Right lung (tissue), 5 donors: ENCODE data around the gene COL20A1. TPM values are rescaled to one million over a fixed set of nuclear protein-coding genes. Genes with fewer than 3 reads are reported as not detected.

ENCODE experiments used
- DNase-seq, 2 donors: peaks; one replicate each; pipeline ENCODE4 v3.0.0-alpha.2; 2013
- polyA plus RNA-seq, 5 donors: library from polyadenylated mRNA; unstranded; fragments of 120-200 nt; gene quantifications; one replicate each; pipeline versions ENCODE4 v1.2.1 to v1.2.3, GENCODE V29; 2013; ENCODE audit warnings: inconsistent platforms in 1 of 5, low replicate concordance in 1 of 5; ENCODE audit not compliant: insufficient read length in 5 of 5, insufficient read depth in 1 of 5

COL20A1 gene
- polyA plus RNA-seq, 5 donors = 0.06 to 0.73 (median 0.31) TPM

DNA sequence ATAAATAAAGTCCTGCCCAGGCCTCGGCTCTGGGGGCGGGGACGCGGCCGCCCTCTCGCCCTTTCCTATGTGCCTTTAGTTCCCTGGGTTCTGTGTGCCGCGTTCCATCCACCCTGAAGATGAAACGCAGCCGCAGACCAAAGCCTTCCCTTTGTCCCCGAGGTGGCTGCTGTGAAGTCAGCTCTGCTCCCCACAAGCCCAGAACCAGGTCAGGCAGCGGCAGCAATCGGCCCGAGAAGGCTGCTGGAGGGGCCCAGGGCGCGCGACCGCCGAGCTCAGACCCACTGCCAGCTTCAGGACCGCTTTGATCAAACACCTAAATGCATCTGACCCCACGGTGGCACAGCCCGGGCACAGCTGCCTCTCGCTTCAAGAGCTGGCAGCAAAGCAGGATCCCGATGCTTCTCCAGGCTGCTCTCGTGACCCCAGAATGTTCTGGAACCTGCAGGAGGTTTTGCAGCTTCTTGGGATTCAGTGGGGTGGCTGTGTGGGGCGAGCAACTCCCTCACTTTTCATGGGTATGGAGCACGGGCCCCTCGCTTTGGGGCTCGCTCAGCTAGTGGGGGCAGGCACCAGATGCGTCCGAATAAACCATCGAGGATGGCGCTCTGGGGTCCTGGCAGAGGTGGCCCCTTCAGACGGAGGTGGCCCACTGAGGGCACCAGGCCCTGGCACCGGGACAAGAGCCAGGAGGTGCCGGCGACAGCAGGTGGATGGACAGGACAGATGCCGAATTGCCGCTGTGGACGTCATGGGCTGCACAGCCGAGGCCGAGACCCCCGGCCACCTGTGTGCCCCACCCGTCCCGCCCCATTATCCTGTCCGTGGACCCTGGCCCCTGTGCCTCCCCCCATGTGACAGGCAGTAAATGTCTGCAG, 55.2 kb downstream of the COL20A1 start:
- DNase-seq = no peak

DNA sequence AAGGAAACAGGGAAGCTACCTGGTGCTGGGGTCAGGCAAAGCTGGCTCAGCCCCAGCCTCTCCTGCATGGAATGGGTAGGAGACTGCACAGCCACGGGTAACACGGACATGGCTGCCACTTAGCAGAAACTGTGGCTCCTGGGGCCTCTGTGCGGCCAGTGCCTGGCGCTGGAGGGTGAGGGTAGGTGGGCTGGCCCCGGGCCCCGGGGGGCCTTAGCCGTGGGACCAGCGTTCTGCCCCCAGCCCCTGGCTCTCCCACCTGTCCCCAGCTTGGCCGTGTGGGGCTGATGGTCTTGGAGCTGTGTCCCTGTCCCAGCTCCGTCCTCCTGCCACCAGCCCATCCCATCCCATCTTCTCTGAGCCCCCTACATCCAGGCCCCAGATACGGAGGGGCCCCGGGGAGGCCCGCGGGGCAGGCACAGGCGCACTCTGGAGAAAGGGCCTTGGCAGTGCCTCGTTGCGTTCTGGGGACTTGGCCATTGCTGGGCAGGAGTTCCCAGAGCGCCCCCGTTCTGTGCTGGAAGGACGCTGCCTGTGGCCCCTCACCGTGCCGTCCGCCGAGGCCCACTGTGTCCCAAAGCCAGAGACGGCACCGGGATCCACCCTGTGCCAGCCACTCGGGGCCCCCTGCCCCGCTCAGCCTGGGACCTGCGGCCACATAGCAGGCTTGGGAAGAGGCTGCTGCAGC, 56.0 kb downstream of the COL20A1 start:
- DNase-seq = no peak

DNA sequence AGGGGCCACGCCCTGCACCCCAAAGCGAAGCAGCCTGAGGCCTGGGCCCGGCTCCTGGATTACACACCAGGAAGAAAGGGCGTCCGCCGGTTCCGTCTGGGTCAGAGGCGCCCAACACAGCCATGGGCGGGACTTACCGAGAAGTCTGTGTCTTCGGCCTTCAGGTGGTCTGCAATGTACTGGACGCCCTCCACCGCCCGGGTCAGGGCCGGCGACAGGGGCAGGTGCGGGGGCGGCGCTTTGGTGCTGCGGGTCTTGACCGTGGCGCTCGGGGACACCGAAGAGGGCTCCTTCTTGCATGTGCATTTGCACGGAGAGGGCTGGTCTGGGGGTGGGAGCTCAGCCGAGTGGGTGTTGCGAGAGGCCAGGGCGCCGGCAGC, 56.5 kb downstream of the COL20A1 start:
- no peak for DNase-seq

DNA sequence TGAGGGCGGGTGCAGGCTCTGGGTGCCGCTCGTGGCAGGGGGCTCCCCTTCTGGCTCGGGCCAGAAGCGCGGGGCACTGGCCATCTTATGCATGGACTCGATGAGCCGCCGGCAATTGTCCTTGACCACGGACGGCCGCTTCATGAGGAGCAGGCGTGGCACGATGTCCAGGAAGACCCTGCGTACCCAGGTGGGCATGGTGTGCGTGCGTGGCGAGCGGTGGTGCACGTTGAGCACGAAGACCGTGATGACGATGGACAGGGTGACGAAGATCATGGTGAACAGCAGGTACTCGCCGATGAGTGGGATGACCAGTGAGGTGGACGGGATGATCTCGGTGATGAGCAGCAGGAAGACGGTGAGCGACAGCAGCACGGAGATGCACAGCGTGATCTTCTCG, 57.2 kb downstream of the COL20A1 start:
- DNase-seq = no peak

DNA sequence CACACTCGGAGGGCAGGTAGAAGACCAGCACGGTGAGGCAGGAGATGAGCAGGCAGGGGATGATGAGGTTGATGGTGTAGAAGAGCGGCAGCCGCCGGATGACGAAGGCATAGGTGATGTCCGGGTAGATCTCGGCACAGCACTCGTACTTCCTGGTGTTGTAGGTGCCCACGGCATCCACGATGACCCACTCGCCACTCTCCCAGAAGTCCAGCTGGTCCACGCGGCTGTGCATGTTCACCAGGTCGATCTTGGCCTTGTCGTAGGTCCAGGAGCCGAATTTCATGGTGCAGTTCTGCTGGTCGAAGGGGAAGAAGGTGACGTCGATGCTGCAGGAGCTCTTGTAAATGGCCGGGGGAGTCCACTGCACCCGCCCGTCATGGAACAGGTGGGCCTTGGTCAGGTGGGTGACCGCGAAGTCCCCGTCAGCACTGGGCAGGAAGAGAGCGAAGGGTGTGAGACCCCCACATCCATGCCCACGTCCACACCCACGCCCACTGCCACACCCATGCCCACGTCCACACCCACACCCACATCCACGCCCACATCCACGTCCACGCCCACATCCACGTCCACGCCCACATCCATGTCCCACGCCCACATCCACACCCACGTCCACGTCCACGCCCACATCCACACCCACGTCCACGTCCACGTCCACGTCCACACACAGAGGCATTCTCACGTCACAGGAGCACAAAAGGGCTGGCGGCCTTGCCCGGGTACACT, 57.8 kb downstream of the COL20A1 start:
- DNase-seq = no peak

DNA sequence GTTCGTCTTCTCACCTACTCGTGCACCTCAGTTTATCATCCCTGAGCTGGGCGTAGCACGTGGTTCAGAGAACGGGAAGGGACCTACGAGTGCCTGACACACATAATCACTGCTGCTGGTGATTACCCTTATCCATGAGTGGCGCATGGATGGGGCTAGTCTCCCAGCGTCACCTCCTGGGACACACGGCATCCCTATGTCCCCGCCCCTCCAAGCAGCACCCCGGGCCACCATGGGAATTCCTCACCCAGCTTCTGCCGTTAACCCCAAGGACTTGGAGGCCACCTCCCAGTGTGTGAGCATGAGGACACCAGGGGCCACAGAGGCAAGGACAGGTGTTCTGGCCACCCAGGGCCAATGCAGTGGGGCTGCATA, 58.3 kb downstream of the COL20A1 start:
- no peak for DNase-seq

DNA sequence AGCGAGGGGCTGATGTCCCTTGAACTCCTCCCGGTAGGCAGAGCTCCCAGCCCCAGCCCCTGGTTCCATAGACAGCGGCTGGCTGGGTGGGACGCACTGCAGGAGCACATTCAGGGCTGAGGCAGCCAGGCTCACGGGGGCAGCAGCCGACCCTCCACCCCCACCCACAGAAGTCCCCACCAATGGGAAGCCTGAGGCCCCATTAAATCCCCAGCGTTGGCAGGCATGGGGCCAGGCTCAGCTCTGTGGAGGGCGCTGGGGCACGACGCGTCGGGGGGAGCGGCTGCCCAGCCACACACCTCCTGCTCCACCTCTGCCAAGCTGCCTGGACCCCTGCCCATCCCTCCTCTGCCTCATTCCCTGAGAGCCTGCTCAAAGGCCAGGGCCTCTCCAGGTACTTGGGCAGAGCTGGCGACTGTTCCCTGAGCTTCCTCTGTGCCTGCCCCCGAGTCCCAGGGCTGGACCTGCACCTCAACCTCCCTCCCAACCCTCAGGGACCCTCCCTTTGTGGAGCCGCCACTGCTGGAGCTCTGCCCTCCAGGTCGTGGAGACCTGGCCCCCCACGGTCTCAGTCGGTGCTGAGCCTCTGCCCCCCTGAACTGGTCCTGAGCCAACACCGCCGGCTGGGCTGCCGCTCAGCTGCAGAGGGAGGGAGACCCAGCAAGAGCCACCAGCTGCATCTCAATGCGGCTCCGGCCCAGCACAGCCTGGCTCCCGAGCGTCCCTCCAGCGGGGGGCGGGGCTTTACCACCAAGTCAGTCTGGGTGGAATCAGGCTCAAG, 59.0 kb downstream of the COL20A1 start:
- DNase-seq = peak; percentile 66 to 73

DNA sequence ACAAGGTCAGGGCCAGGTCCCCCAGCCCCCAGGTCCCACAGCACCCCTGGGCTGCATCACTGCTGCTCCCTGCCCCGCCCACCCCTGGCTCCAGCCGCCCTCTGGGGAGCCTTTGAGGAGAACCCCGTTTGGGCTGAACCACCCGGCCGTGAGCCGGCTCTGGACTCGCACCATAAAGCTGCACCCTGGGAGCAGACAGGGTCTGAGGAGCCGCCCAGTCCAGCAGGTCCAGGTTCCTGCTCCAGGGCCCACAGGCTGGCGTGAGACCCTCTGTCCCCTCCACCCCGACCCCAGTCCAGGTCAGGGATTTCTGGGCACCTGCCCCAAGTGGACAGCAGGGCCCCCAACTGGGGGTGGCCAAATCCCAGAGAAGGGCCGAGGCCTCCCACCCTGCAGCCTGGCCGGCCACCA, 59.8 kb downstream of the COL20A1 start:
- no peak for DNase-seq

DNA sequence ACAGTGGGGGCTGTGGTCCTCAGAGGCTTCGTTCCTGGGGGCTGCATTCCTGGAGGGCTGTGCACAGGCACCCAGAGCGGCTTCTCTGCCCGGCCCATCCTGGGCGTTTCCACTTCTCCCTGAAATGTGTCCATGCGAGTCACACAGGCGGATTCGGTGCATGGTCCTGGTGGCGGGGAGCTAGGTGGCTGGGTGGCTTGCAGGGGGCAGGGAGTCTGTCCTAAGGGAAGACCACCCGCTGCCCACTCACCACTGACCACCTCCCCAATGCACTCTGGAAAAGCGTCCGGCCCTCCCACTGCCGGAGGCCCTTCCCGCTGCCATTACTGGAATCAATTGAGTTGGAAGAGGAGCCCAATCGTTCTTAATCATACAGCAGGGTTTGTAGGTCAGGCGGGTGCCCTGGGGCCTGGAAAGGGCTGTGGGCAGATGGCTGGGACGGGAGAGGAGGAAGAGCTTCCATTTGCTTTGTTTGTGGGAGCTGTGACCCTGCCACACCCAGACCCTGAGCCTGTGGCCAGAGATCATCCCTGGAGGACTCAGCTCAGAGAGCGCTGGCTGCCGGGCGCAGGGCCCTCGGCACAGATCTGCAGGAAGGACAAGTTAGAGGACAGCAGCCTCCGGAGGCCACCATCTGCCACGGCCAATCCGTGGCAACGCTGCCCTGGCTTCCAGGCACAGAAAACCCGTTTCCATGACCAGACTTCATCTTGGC, 61.8 kb downstream of the COL20A1 start:
- DNase-seq = no peak

DNA sequence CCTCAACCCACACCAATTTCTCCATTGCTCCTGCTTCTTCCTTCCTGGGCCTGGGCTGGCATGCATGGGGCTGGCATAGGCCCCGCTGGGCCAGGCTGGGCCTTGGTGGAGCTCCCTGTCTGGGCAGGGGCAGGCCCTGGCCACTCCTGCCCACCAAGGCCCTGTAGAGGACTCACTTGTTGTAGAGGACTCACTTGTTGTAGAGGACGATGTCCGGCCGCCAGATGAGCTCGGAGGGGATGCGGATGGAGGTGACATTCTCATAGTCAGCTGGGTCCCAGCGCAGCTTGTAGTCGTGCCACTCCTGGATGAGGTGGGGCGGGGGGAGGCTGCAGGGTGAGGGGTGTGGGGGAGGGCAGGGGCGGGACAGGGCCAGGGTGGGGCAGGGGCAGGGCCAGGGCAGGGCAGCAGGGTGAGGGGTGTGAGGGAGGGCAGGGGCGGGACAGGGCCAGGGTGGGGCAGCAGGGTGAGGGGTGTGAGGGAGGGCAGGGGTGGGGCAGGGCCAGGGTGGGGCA, 62.9 kb downstream of the COL20A1 start:
- no peak for DNase-seq

DNA sequence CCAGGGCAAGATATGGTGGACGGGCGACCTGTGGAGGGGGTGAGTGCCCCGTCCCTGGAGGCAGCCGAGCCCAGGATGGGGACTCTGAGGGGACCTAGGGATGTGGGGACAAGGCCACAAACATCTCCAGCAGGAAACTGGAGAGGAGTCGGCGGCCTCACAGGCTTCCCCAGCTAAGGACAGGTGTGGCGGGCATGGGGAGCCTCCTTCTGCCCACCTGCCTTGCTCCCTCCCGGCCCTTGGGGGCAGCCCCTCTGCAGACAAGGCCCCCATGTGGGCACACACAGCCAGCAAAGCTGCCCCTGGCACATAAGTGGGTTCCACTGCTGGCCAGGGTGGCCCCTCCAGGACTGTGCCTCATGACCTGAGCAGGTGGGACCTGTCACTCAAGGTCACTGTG, 63.5 kb downstream of the COL20A1 start:
- DNase-seq = no peak

DNA sequence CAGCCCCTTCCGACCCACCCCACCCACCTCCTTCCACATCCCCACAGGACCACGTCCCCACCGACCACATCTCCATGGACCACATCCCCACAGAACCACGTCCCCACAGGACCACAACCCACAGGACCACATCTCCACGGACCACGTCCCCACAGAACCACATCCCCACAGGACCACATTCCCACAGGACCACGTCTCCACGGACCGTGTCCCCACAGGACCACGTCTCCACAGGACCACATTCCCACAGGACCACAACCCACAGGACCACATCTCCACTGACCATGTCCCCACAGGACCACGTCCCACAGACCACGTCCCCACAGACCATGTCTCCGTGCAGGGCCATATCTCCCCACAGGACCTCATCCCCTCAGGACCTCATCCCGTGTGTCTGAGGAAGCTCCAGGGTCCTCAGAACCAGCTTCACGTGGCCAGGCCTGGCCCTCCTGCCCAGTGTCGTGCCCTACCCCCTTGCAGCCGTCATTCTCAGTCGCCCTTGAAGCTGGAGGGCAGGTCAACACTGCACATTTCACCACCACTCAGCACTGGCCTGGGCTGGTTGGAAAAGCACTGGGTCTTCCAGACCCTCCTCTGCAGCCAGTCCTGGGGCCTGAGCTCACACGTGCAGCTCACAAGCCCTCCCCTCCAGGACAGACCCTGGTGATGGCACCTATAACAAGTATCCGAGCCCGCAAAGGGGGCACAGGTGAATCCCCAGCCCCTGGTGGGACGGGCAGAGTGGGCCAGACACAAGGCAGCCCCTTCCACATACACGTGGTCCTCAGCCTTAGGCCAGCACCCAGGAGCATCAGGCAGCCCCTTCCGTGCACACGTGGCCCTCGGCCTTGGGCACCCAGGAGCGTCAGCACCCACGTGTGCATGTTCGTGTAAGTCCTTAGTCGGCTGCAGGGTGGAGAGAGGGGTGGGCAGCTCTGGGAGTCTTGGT, 64.2 kb downstream of the COL20A1 start:
- DNase-seq = no peak

DNA sequence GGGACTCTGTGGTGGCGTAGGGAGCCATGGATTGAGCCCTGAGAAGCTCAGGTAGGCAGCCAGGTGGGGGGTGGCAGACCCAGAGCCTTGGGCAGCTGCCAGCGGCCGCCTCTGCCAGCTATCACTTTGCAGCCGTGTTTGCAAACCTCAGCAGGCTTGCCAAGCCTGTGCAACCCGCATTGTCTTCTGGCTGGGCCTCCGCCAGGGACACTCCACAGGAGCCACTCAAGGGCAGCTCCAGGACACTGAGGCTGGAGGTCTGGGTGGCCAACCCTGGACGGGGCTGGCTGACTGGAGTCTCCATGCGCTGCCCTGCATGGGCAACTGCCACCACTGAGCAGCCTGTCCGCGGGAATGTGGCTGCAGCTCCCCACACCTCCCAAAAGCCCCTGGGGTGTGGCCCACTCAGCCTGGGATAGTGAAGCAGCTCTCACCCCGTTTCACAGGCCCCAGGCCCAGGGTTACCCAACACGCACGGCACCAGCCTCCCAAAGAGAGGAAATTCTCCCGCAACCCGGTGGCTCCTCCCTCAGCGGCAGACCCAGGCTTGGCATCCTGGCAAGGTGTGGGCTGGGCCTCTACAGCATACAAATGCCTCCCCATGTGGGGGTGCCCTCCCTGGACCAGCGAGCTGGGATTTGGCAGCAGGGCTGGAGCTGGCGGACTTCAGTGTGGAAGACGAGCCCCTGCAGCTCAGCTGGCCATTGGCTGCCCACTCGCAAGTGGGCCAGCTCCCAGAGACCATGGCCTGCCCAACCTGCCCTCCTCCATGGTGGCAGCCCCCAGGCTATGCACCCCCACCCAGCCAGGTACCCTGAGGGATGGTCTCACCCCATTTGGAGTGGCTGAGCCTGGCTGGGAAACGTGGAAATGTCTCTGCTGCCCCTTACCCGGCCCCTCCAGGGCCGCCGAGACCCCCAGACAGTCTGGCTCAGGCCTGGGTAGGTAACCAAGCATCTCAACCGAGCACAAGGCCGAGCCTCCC, 65.2 kb downstream of the COL20A1 start:
- DNase-seq = no peak

DNA sequence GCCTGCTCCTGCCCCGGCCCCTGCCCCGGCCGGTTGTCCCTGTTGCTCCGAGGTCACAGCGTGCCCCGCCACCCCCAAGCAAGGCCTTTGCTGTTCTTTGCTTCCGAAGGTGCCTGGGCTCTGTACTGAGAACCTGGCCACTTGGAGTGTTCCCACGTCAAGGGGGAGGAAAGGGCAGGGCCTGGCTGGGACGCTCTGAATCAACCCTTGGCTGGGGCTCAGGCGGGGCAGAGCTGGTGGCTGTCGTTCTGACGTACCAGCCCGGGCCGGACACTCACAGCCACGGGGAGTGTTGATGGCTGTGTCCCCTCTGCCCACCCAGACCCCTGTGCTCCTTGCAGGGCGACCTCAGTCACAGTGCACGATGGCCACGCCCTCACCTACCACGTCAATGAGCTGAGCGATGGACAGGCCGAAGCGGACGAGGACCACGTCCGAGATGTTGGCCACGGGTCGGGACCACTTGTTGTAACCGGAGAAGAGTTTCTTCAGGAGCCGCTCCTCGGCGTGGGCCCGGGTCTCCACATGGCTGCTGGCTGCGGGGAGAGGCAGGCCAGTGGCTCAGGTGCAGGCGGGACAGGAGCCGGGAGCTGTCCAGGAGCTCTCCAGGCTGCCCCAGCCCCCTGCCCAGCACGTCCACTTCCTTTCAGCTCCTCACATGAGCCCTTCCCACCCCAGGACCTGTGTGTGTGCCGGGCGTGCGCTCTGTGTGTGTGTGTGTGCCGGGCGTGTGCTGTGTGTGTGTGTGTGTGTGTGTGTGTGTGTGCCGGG, 66.4 kb downstream of the COL20A1 start:
- no peak for DNase-seq

DNA sequence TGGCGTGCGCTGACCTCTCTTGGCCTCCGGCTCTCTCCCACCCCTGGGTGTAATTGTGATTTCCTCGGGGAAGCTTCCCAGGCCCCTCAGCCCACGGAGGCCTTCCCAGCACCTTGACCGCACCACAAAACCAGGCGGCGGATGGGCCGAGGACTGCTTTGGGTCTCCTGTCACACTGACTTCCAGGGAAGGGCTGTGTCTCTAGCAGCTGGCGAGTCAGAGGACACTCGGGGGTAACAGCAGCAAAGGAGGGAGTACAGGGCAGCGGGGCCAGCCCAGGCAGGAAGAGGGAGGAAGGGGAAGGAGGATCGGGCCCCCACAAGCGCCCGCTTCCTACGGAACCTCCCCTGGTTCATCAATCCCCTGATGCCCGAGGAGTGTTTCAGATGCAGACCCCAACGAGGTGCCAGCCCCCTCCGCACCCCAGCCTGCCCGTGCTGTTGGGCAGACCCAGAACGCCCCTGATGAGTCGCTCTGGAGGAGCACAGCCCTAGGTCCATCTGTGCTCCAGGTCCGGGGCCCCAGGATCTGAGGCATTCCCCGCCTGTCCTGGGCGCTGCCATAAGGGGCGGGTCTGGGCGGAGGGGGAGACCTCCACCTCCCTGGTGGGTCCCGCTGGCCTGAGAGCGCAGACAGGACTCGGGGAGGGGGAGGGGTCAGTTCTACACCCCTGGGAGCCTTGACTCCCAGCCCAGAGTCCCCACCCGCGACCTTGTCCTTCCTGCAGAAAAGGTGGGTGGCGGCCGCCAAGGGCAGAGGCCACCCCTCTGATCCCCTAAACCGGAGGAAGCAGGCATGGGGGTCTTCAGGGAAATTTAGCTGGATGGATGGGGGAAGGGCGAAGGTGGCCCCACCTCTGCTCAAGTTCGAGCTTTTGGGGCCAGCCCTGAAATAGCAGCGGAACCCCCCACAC, 67.2 kb downstream of the COL20A1 start:
- DNase-seq = no peak

DNA sequence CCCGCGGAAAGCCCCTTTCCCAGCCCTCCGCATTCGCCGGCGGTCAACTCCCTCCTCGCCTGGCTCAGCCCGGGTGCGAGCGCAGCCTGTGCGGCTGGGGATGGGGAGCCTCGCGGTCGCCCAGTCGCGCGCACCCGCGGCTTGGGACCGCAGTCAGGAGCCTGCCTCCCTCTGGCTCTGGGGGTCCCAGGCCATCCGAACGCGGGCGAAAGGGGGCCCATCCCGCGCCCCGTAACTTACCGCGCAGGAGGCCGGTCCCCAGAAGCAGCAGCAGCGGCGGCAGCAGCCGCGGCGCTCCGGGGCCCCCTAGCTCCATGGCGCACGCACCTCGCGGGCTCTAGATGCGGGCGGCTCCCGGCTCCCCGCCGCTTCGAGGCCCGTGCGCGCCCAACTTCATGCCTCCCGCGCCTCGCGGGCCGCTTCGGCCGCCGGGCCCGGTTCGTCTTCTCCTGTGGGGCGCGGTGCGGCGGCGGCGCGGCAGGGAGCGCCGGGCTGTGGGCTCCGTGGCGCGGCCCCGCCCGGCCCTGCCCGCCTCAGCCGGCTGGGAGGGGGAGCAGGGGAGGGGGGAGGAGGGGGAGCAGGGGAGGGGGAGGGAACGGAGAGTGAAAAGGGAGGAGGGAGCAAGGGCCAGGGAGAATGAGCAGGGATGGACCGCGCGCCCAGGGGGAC, 68.0 kb downstream of the COL20A1 start, which contains the start of gene CHRNA4:
CHRNA4 (minus strand) TSS at position 500 of the 669 bp plus-strand sequence; CDS start at position 316, 184 bp downstream.
- DNase-seq = no peak
